ENCODE measurements around the gene TMEM179B. TPM values are rescaled to one million over a fixed set of nuclear protein-coding genes. Genes with fewer than 3 reads are reported as not detected.
A peak's percentile ranks its signal among the peaks of the same experiment; 100 is the strongest.

Gene TMEM179B
- total and polyA plus RNA-seq, 2 of the 13 experiments (the other 11 are each of a cell fraction or from before 2014, with no cell fraction given), result 24.8 to 25.7 TPM

DNA sequence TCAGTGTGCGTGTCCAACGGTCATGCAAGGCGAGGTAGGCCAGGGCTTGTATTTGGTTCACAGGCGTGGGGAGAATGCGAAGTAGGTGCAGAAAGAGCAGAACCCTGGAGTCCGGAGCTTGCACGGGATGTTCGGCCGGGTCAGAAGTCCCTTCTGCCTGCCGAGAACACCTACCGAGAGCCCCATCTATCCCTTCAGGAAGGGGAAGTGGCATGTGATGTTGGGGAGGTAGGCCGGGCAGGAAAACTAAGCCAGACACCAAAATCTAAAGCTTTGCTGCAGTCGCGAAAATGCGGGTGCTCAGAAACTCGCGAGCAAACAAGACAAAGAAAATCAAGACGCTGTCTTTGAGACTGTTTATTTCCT lies 16.4 kb upstream of the TMEM179B start (continued):
- TF ChIP-seq USF2 (IDR thresholded peaks at IDR 0.05; ENCODE audit: low read depth, low read length) (no peak), USF2 (CRISPR knock-in tag; IDR thresholded peaks at IDR 0.05; ENCODE audit: borderline replicate concordance) (no peak), ZFAT (CRISPR knock-in tag; conservative IDR thresholded peaks at IDR 0.05) (0 out of 2 replicates have a peak, but pooled peaks have one; percentile 72), RARG (CRISPR knock-in tag; IDR thresholded peaks at IDR 0.05; ENCODE audit: low read depth) (no peak), ZNF709 (CRISPR knock-in tag; IDR thresholded peaks at IDR 0.05) (0 out of 2 replicates have a peak, but pooled peaks have one; percentile 30), ELF3 (CRISPR knock-in tag; IDR thresholded peaks at IDR 0.05) (no peak), REL (CRISPR knock-in tag; conservative IDR thresholded peaks at IDR 0.05) (no peak), ZNF724P (CRISPR knock-in tag; IDR thresholded peaks at IDR 0.05; ENCODE audit: borderline replicate concordance) (no peak), NKX3-1 (CRISPR knock-in tag; IDR thresholded peaks at IDR 0.05) (0 out of 2 replicates have a peak, but pooled peaks have one; percentile 12), MBD4 (IDR thresholded peaks at IDR 0.05; ENCODE audit: borderline replicate concordance, low read length) (no peak), ZNF790 (CRISPR knock-in tag; IDR thresholded peaks at IDR 0.05; ENCODE audit: borderline replicate concordance) (0 out of 2 replicates have a peak, but pooled peaks have one; percentile 61), ZNF224 (CRISPR knock-in tag; IDR thresholded peaks at IDR 0.05) (0 out of 2 replicates have a peak, but pooled peaks have one; percentile 20), ZNF232 (CRISPR knock-in tag; IDR thresholded peaks at IDR 0.05; ENCODE audit: borderline replicate concordance) (peak; percentile 13; the same call in 1 of the 2 replicates), ZNF275 (CRISPR knock-in tag; IDR thresholded peaks at IDR 0.05; ENCODE audit: borderline replicate concordance) (peak; percentile 47; the same call in 1 of the 2 replicates), SYNCRIP (IDR thresholded peaks at IDR 0.05; ENCODE audit: insufficient read depth, low read depth, low read length) (no peak), ZNF451 (CRISPR knock-in tag; IDR thresholded peaks at IDR 0.05) (no peak), PPARG (CRISPR knock-in tag; conservative IDR thresholded peaks at IDR 0.05) (no peak), REXO4 (CRISPR knock-in tag; IDR thresholded peaks at IDR 0.05; ENCODE audit: borderline replicate concordance) (peak; percentile 48; the same call in 1 of the 2 replicates), HDAC6 (IDR thresholded peaks at IDR 0.05; ENCODE audit: low read depth, low read length) (no peak)
- TF ChIP-seq, protein P1, sequence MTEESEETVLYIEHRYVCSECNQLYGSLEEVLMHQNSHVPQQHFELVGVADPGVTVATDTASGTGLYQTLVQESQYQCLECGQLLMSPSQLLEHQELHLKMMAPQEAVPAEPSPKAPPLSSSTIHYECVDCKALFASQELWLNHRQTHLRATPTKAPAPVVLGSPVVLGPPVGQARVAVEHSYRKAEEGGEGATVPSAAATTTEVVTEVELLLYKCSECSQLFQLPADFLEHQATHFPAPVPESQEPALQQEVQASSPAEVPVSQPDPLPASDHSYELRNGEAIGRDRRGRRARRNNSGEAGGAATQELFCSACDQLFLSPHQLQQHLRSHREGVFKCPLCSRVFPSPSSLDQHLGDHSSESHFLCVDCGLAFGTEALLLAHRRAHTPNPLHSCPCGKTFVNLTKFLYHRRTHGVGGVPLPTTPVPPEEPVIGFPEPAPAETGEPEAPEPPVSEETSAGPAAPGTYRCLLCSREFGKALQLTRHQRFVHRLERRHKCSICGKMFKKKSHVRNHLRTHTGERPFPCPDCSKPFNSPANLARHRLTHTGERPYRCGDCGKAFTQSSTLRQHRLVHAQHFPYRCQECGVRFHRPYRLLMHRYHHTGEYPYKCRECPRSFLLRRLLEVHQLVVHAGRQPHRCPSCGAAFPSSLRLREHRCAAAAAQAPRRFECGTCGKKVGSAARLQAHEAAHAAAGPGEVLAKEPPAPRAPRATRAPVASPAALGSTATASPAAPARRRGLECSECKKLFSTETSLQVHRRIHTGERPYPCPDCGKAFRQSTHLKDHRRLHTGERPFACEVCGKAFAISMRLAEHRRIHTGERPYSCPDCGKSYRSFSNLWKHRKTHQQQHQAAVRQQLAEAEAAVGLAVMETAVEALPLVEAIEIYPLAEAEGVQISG (CRISPR knock-in tag; IDR thresholded peaks at IDR 0.05), result no peak
- TF ChIP-seq, protein P2, sequence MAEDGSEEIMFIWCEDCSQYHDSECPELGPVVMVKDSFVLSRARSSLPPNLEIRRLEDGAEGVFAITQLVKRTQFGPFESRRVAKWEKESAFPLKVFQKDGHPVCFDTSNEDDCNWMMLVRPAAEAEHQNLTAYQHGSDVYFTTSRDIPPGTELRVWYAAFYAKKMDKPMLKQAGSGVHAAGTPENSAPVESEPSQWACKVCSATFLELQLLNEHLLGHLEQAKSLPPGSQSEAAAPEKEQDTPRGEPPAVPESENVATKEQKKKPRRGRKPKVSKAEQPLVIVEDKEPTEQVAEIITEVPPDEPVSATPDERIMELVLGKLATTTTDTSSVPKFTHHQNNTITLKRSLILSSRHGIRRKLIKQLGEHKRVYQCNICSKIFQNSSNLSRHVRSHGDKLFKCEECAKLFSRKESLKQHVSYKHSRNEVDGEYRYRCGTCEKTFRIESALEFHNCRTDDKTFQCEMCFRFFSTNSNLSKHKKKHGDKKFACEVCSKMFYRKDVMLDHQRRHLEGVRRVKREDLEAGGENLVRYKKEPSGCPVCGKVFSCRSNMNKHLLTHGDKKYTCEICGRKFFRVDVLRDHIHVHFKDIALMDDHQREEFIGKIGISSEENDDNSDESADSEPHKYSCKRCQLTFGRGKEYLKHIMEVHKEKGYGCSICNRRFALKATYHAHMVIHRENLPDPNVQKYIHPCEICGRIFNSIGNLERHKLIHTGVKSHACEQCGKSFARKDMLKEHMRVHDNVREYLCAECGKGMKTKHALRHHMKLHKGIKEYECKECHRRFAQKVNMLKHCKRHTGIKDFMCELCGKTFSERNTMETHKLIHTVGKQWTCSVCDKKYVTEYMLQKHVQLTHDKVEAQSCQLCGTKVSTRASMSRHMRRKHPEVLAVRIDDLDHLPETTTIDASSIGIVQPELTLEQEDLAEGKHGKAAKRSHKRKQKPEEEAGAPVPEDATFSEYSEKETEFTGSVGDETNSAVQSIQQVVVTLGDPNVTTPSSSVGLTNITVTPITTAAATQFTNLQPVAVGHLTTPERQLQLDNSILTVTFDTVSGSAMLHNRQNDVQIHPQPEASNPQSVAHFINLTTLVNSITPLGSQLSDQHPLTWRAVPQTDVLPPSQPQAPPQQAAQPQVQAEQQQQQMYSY (CRISPR knock-in tag; IDR thresholded peaks at IDR 0.05), result peak; percentile 83
